HG02678 (cell line): ENCODE data around the gene RSL24D1.

ENCODE experiments used
- ATAC-seq: cut with Tn5 transposase; IDR thresholded peaks from one replicate; pipeline ENCODE4 v1.9.1; 2021; ENCODE audit warnings: mild to moderate bottlenecking, moderate library complexity; ENCODE audit not compliant: unreplicated experiment

Gene RSL24D1

GRCh38 chr15:55196458-55197361, at the start of gene RSL24D1:
TSS of gene RSL24D1 (minus strand) at chr15:55196941. CDS start at chr15:55196890, 51 bp downstream.
- peak; percentile 98 for ATAC-seq

- no peak for ATAC-seq
Measured at GRCh38 chr15:55245059-55245458, 48.3 kb upstream of the RSL24D1 start.

GRCh38 chr15:55241891-55242290, 45.1 kb upstream of the RSL24D1 start:
- ATAC-seq, result no peak

- no peak for ATAC-seq
Measured at GRCh38 chr15:55241186-55241585, 44.4 kb upstream of the RSL24D1 start.

GRCh38 chr15:55240125-55240760, 43.5 kb upstream of the RSL24D1 start:
- ATAC-seq, result no peak

GRCh38 chr15:55239440-55240124, 42.8 kb upstream of the RSL24D1 start:
- ATAC-seq, result no peak

- ATAC-seq, result no peak
Measured at GRCh38 chr15:55238877-55239276, 42.1 kb upstream of the RSL24D1 start.

- no peak for ATAC-seq
Measured at GRCh38 chr15:55237219-55238130, 40.7 kb upstream of the RSL24D1 start.

GRCh38 chr15:55235546-55236036, 38.9 kb upstream of the RSL24D1 start:
- ATAC-seq, result no peak

- ATAC-seq, result no peak
Measured at GRCh38 chr15:55234800-55235104, 38.0 kb upstream of the RSL24D1 start.

GRCh38 chr15:55234104-55234799, 37.5 kb upstream of the RSL24D1 start:
- no peak for ATAC-seq

GRCh38 chr15:55231455-55231854, 34.7 kb upstream of the RSL24D1 start:
- ATAC-seq, result no peak

GRCh38 chr15:55230953-55231352, 34.2 kb upstream of the RSL24D1 start:
- no peak for ATAC-seq

- ATAC-seq, result no peak
Measured at GRCh38 chr15:55230051-55230670, 33.4 kb upstream of the RSL24D1 start.

- no peak for ATAC-seq
Measured at GRCh38 chr15:55226127-55226526, 29.4 kb upstream of the RSL24D1 start.

GRCh38 chr15:55224892-55225291, 28.2 kb upstream of the RSL24D1 start:
- no peak for ATAC-seq

- ATAC-seq, result peak; percentile 67
Measured at GRCh38 chr15:55222588-55222987, 25.8 kb upstream of the RSL24D1 start.

GRCh38 chr15:55221090-55222011, 24.6 kb upstream of the RSL24D1 start:
- ATAC-seq, result peak; percentile 36
